Uterus (tissue), 2 donors: ENCODE measurements around the gene WHRN.

ENCODE experiments used
- POLR2A ChIP-seq, 2 donors: fragments of 450-650 bp; IDR thresholded peaks; one replicate each; pipeline ENCODE4 v1.6.1; 2016; ENCODE audit warnings: antibody characterized with exemption in 2 of 2, mild to moderate bottlenecking in 1 of 2, moderate library complexity in 1 of 2
- TF ChIP-seq, protein P1 (sequence below), 4 experiments: fragments of 200-600 bp in 2 of 4; fragments of 450-650 bp in 2 of 4; sonication (generic) in 2 of 4; IDR thresholded peaks; one replicate each; pipeline ENCODE4 v1.5.1; 2016 to 2019; ENCODE audit warnings: antibody characterized with exemption in 4 of 4, mild to moderate bottlenecking in 2 of 4, moderate library complexity in 1 of 4

- TF ChIP-seq, protein P1, sequence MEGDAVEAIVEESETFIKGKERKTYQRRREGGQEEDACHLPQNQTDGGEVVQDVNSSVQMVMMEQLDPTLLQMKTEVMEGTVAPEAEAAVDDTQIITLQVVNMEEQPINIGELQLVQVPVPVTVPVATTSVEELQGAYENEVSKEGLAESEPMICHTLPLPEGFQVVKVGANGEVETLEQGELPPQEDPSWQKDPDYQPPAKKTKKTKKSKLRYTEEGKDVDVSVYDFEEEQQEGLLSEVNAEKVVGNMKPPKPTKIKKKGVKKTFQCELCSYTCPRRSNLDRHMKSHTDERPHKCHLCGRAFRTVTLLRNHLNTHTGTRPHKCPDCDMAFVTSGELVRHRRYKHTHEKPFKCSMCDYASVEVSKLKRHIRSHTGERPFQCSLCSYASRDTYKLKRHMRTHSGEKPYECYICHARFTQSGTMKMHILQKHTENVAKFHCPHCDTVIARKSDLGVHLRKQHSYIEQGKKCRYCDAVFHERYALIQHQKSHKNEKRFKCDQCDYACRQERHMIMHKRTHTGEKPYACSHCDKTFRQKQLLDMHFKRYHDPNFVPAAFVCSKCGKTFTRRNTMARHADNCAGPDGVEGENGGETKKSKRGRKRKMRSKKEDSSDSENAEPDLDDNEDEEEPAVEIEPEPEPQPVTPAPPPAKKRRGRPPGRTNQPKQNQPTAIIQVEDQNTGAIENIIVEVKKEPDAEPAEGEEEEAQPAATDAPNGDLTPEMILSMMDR (IDR thresholded peaks at IDR 0.05): no peak
- no peak for TF ChIP-seq POLR2A (IDR thresholded peaks at IDR 0.05)
Measured at GRCh38 chr9:114357911-114358328, 147.4 kb downstream of the WHRN start.
